GM21447 (cell line): ENCODE results near the gene PAGE2B.
"Not testable (repeated sequence)": the region's sequence is repeated elsewhere in the genome, so short reads cannot be mapped to it uniquely, and the experiment has no call there.

Experiments used
- ATAC-seq: cut with Tn5 transposase; IDR thresholded peaks from one replicate; pipeline ENCODE4 v1.9.1; 2021; ENCODE audit not compliant: unreplicated experiment

Gene PAGE2B

DNA sequence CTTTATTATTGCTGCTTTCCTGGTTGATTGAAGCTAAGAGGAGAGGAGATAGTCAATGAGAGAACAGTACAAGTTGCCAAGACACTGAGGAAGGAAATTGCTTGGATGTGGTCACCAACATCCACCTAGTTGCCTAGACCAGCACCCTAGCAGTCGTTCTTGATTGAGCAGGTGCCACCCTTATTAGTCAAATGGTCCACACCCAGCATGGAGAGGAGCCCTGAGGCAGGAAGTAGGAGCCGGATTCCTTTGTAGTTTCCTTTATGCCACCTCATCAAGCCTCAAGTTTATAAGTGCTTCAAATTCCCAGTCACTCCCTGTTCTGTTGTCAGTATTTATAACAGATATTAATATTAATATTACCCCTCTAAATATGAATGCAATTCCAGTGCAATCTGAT lies 33.1 kb downstream of the PAGE2B start:
- no peak for ATAC-seq

DNA sequence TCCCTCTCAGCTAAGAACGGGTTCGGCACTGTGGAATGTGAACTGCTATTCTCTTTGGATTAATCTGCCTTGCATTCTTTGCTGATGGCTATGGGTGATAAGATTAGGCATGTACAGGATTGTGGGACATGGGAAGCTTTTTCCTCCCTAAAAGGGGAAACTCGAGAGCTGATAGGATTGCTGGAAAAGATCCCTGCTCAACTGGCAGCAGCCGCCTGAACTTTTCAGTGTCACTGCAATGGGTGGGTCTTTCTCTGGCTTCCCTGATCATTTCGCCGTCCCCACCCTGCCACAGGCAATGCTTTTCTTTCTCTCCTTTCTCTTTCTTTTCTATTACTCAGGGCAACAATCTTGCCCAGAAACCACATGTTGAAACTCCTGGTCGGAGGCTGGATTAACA lies 34.5 kb downstream of the PAGE2B start:
- ATAC-seq: no peak

DNA sequence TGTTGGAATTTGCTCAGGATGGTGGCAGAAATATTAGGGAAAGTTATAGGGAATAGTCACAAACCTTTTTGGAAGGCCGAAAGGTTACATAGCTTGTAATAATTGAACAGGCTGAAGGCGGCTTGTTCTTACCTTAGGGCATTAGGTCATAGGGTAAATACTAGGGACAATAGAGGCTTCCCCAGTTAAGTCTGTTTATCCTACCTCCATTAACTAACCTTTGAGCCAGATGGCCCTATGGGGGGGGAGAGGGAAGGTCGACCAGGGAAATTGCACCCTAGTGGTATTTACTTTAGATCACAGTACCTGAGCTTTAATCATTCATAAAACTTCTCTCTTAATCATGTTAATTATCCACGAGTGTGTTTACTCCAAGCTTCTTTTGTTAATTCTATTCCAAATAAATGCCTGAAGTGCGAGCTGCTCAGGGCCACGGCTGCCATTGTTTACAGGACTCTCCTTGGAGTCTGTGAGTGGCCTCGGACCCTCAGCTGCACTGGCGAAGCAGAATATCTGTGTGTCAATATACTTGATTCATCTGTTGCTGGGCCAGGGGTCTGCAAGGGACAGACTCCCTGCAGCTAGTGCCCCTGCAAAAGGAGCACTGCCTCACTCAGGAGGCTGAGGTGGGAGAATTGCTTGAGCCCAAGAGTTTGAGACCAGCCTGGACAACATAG lies 36.9 kb downstream of the PAGE2B start:
- ATAC-seq: no peak

- ATAC-seq: not testable (repeated sequence)
Measured at GRCh38 chrX:55116589-55116988, 41.8 kb downstream of the PAGE2B start.

- no peak for ATAC-seq
Measured at GRCh38 chrX:55118574-55118973, 43.7 kb downstream of the PAGE2B start.

- no peak for ATAC-seq
Measured at GRCh38 chrX:55119271-55119670, 44.4 kb downstream of the PAGE2B start.

DNA sequence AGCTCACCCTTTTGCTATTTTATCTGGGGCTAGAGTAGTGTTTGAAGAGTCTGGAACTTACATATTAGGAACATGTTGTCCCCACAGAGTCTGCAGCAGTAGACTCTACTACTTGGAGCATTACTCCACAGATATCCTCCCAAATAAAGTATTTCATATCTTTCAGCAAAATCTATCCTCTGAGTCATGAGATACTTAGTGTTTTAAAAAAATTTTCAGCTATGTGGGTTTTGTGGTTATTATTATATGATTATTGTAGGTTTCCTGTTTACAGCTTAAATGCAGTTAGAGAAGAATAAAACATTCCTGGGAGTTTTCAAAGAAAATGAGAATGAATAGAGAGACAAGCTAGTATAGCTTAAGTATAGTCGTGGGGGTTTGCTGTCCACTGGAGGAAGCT lies 44.9 kb downstream of the PAGE2B start:
- no peak for ATAC-seq

DNA sequence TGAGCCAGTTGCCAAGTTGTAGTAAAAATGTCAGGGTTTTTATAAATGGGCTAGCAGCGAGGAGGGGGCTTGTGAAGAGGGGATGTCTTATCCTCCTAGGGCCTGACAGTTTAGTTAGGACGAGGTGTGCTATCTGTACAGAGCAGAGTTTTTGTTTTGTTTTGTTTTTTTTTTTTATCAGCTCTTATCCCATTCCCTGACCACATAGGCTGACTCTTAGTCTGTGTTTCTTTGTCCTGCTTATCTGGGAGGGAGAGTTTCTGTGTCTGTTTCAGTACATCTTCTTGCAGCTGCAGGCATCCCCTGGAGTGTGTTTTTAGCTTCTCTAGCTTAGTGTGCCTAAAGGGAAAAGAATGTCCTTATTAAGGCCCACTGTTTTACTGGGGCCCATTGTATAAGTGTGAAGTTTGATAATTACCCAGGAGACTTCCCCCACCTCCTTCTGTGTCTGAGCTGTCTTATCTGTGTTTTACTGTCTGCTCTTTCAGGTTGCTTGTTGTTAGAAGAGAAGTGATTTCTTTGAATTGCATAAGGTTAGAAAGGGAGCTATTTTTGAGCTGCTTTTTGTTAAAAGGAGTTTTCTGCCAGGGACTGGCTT lies 46.0 kb downstream of the PAGE2B start:
- no peak for ATAC-seq

DNA sequence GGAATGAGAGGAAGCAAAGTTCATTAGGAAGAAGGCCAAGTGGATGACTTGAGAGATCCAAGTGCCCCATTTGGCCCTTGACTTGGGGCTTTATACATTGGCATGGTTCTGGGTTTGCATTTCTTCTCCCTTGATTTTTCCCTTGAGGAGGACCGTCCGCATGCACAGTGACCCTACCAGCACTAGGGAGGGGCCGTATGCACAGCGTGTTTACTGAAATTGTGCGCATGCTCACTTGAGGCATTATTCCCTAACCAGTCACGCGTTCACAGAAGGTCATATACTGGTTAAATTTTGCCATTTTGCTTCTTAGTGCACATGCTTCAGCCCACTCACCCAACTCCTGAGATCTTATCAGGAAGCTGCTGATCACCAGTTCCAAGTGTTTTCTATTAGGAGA lies 49.1 kb downstream of the PAGE2B start:
- no peak for ATAC-seq

DNA sequence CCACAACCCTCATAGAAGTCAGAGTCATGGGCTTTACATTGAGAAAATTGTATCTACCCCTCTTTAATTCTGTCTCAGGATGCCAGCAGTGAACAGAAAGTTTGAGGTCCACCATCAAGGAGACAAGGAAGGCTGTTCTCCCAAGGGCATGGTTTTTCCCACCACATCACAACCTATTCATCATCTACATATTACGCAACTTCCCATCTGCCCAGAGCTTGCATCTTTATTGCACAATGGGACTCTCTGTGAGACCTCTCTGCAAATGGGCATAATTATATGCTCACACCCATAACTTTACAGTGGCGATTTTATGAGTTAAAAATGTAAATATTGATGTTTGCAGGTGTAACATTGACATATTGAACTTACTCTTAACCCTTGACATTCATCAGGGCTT lies 52.9 kb downstream of the PAGE2B start:
- ATAC-seq: no peak
